ENCODE results near the gene CPM. TPM values are rescaled to one million over a fixed set of nuclear protein-coding genes. Genes with fewer than 3 reads are reported as not detected.

CPM gene
- total and polyA plus RNA-seq, 2 of the 4 experiments (the other 2 are of a cell fraction), result 2.0 to 8.8 TPM

DNA sequence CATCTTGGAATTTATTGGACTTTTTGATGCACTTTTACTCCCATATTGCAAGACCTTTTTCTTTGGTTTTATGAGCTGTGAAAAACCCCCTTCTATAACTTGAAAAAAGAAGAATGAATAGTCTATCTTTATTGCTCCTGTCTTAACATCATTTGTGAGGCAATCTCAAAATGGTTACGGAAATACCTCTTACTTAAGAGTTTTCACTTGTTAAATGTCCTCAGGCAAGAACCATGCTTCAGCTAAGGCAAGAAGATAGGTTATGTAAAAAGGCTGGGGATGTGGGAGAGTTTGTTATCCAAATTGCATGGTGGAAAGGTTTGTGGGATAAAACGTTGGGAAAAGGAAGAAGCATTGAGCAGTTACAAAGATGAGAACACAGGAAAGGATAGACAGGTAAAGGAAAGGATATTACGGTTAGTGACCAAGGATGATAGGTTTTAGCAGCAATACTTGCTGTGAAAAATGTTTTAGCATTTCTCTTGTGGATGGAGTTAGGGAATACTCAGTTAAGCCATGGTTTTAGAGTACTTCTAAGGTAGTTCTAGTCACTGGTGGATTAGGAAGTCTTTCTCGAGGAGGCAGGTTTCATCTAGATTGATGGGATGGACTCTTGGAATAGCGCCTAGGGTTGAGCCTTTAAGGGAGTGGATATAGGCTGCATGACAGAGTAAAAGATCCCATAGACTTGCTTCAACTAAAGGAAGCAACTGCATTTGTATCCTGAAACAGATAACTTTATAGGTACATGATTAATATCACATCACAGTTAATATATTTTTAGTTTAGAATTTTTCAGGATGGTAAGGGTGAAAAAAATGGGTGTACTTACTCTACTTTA lies 94.7 kb downstream of the CPM start:
- H3K14ac ChIP-seq (replicated peaks; ENCODE audit: low read depth, low read length), result no peak overlapping the region
- DNase-seq (no peak), ATAC-seq (ENCODE audit: low read depth) (no peak)
- no peak for TF ChIP-seq NFE2L2 (IDR thresholded peaks at IDR 0.05; ENCODE audit: low read depth, low read length)
- TF ChIP-seq BHLHE40 (IDR thresholded peaks at IDR 0.05; ENCODE audit: low read depth, low read length), result no peak
- no peak for TF ChIP-seq POLR2A (IDR thresholded peaks at IDR 0.05; ENCODE audit: low read depth, low read length)
- no peak for TF ChIP-seq MXI1 (IDR thresholded peaks at IDR 0.05; ENCODE audit: borderline replicate concordance, low read depth, low read length)
- TF ChIP-seq, protein P1, sequence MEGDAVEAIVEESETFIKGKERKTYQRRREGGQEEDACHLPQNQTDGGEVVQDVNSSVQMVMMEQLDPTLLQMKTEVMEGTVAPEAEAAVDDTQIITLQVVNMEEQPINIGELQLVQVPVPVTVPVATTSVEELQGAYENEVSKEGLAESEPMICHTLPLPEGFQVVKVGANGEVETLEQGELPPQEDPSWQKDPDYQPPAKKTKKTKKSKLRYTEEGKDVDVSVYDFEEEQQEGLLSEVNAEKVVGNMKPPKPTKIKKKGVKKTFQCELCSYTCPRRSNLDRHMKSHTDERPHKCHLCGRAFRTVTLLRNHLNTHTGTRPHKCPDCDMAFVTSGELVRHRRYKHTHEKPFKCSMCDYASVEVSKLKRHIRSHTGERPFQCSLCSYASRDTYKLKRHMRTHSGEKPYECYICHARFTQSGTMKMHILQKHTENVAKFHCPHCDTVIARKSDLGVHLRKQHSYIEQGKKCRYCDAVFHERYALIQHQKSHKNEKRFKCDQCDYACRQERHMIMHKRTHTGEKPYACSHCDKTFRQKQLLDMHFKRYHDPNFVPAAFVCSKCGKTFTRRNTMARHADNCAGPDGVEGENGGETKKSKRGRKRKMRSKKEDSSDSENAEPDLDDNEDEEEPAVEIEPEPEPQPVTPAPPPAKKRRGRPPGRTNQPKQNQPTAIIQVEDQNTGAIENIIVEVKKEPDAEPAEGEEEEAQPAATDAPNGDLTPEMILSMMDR (conservative IDR thresholded peaks at IDR 0.05; ENCODE audit: low read depth, low read length), result no peak
- TF ChIP-seq, protein P2, sequence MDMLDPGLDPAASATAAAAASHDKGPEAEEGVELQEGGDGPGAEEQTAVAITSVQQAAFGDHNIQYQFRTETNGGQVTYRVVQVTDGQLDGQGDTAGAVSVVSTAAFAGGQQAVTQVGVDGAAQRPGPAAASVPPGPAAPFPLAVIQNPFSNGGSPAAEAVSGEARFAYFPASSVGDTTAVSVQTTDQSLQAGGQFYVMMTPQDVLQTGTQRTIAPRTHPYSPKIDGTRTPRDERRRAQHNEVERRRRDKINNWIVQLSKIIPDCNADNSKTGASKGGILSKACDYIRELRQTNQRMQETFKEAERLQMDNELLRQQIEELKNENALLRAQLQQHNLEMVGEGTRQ (IDR thresholded peaks at IDR 0.05; ENCODE audit: low read depth, low read length), result no peak
- H2BK120ac ChIP-seq (ENCODE audit: low read depth, low read length), result no peak overlapping the region
- no peak overlapping the region for H3K4me2 ChIP-seq (ENCODE audit: low read depth, low read length)
- H3K9me1 ChIP-seq (ENCODE audit: insufficient read depth, low read length), result no peaks in the 10 kb centered on the region
- H3K4me1 ChIP-seq (ENCODE audit: control insufficient read depth, insufficient read depth, low read length), result no peaks in the 10 kb centered on the region
- no peak overlapping the region for H4K91ac ChIP-seq (ENCODE audit: insufficient read depth, low read depth, low read length)
- H2BK5ac ChIP-seq (ENCODE audit: low read depth, low read length, poor library complexity, severe bottlenecking), result no peak overlapping the region
- no peak overlapping the region for H2AK5ac ChIP-seq (ENCODE audit: low read depth, low read length)
- no peak overlapping the region for H3K4ac ChIP-seq (ENCODE audit: low read depth, low read length)
- H3K36me3 ChIP-seq (ENCODE audit: control insufficient read depth, insufficient read depth, low read length), result peaks cover 53% of the 10 kb centered on the region
- H3K56ac ChIP-seq (ENCODE audit: extremely low read depth, insufficient read depth, low read length), result no peak overlapping the region
- no peak overlapping the region for H2BK15ac ChIP-seq (ENCODE audit: low read depth, low read length)
- no peak overlapping the region for H3K4me3 ChIP-seq (ENCODE audit: insufficient read depth, low read depth, low read length)
- no peak overlapping the region for H3K23ac ChIP-seq (ENCODE audit: low read depth, low read length)
- dilution Hi-C loops (cut with HindIII; ENCODE audit: low sequenced_read_pairs, unreplicated experiment), result no loop called here
- CTCF ChIA-PET, result no interaction called here
- 94% methylated on average over 2 of the region's 5 CpGs; no CpG with 5 or more reads in 1 of the 2 experiments for WGBS, 2 experiments (ENCODE audit: extremely low coverage in 2 of 2, insufficient read length in 1 of 2)
- H2BK20ac ChIP-seq (ENCODE audit: low read depth, low read length), result no peak overlapping the region
- no peak overlapping the region for H3K27ac ChIP-seq (ENCODE audit: insufficient read depth, low read length)
- POLR2A ChIA-PET (ENCODE audit: unreplicated experiment), result no interaction called here
- H3K79me1 ChIP-seq (ENCODE audit: low read depth in 1 of 2, low read length in 2 of 2), result peaks cover 20 to 52% of the 10 kb centered on the region in 2 experiments
- H4K8ac ChIP-seq (ENCODE audit: low read depth in 2 of 2, low read length in 2 of 2), result no peak overlapping the region
- no peaks in the 10 kb centered on the region for H3K27me3 ChIP-seq (ENCODE audit: control insufficient read depth, insufficient read depth, low read length)
- peaks cover 36% of the 10 kb centered on the region for H4K20me1 ChIP-seq (ENCODE audit: insufficient read depth, low read length)
- H4K5ac ChIP-seq (ENCODE audit: low read depth, low read length), result no peak overlapping the region
- H3K9me3 ChIP-seq (ENCODE audit: control insufficient read depth, insufficient read depth, low read length), result no peaks in the 10 kb centered on the region
- H3K9ac ChIP-seq (ENCODE audit: low read depth, low read length), result no peak overlapping the region
- H2AK9ac ChIP-seq (replicated peaks; ENCODE audit: low read depth, low read length, poor library complexity), result no peak overlapping the region
- BruUV-seq (replicated peaks), result no TSS peak
- H3K18ac ChIP-seq (ENCODE audit: low read depth, low read length), result no peak overlapping the region
- no peak overlapping the region for H2AFZ ChIP-seq (replicated peaks; ENCODE audit: low read length, poor library complexity)
- in situ Hi-C loops (cut with MboI; ENCODE audit: low sequenced_read_pairs), result loop anchor here (25.0 kb wide), 1 partner anchor 749 kb away; the partner anchor contains the start of gene CCT2
- intact Hi-C loops (cut with micrococcal nuclease), result no loop called here
